IMR-90 (cell line): ENCODE results near the gene QRFP. TPM values are rescaled to one million over a fixed set of nuclear protein-coding genes. Genes with fewer than 3 reads are reported as not detected.

ENCODE experiments used
- ATAC-seq: fragments of 200-7000 bp; cut with Tn5 transposase; 2 replicates; pipeline ENCODE4 v1.9.1; 2020; ENCODE audit warnings: low read depth, mild to moderate bottlenecking, moderate library complexity
- BruUV-seq: library from RNA; stranded (reverse); fragments of 400-500 nt; replicated peaks from 2 replicates; lab custom pipeline; 2021; lab: Mats Ljungman, UMichigan
- CTCF ChIA-PET: fragments of 300-600 bp; formaldehyde crosslinking; extraction: SDS; loops from one replicate; lab custom pipeline; 2021; ENCODE audit warnings: antibody characterized with exemption; lab: Yijun Ruan, JAX
- POLR2A ChIA-PET: fragments of 300-600 bp; sonication (Branson Sonifier 250); formaldehyde crosslinking; loops from one replicate; lab custom pipeline; 2022; ENCODE audit warnings: antibody characterized with exemption; ENCODE audit not compliant: unreplicated experiment; lab: Charles Lee
- DNase-seq: peaks from one replicate; pipeline ENCODE4 v3.0.0; 2013
- H2AFZ ChIP-seq: replicated peaks from 2 replicates; pipeline ENCODE3; 2013; ENCODE audit warnings: low read length, mild to moderate bottlenecking; ENCODE audit not compliant: poor library complexity
- H2AK5ac ChIP-seq: 2 replicates; pipeline ENCODE4 v1.6.1; 2013; ENCODE audit warnings: low read depth, low read length, inconsistent platforms
- H2AK9ac ChIP-seq: replicated peaks from 2 replicates; pipeline ENCODE3; 2013; ENCODE audit warnings: mild to moderate bottlenecking, low read depth, low read length, moderate library complexity; ENCODE audit not compliant: poor library complexity
- H2BK120ac ChIP-seq: 2 replicates; pipeline ENCODE4 v1.6.1; 2013; ENCODE audit warnings: low read depth, low read length, inconsistent platforms
- H2BK15ac ChIP-seq: 3 replicates; pipeline ENCODE4 v1.6.1; 2013; ENCODE audit warnings: low read depth, low read length, inconsistent platforms
- H2BK20ac ChIP-seq: 2 replicates; pipeline ENCODE4 v1.6.1; 2013; ENCODE audit warnings: low read depth, mild to moderate bottlenecking, inconsistent platforms, low read length, moderate library complexity
- H2BK5ac ChIP-seq: 2 replicates; pipeline ENCODE4 v1.6.1; 2013; ENCODE audit warnings: mild to moderate bottlenecking, low read depth, low read length, inconsistent platforms; ENCODE audit not compliant: poor library complexity, severe bottlenecking
- H3K14ac ChIP-seq: replicated peaks from 2 replicates; pipeline ENCODE4 v1.6.1; 2013; ENCODE audit warnings: low read depth, low read length, inconsistent platforms
- H3K18ac ChIP-seq: 2 replicates; pipeline ENCODE4 v1.6.1; 2013; ENCODE audit warnings: low read depth, low read length, control low read depth
- H3K23ac ChIP-seq: 2 replicates; pipeline ENCODE4 v1.6.1; 2013; ENCODE audit warnings: low read depth, low read length, inconsistent platforms
- H3K27ac ChIP-seq: 2 replicates; pipeline ENCODE4 v1.5.1; 2013; ENCODE audit warnings: mild to moderate bottlenecking, control low read depth, low read length; ENCODE audit not compliant: insufficient read depth
- H3K27me3 ChIP-seq: 2 replicates; pipeline ENCODE4 v1.6.1; 2013; ENCODE audit warnings: low read length; ENCODE audit not compliant: control insufficient read depth, insufficient read depth
- H3K36me3 ChIP-seq: 2 replicates; pipeline ENCODE4 v1.6.1; 2013; ENCODE audit warnings: low read length, mixed read lengths; ENCODE audit not compliant: control insufficient read depth, insufficient read depth
- H3K4ac ChIP-seq: 2 replicates; pipeline ENCODE4 v1.6.1; 2013; ENCODE audit warnings: low read depth, low read length, inconsistent platforms
- H3K4me1 ChIP-seq: 2 replicates; pipeline ENCODE4 v1.6.1; 2013; ENCODE audit warnings: low read length, mixed read lengths; ENCODE audit not compliant: control insufficient read depth, insufficient read depth
- H3K4me2 ChIP-seq: 2 replicates; pipeline ENCODE4 v1.6.1; 2013; ENCODE audit warnings: low read depth, mild to moderate bottlenecking, control low read depth, low read length, moderate library complexity
- H3K4me3 ChIP-seq: 2 replicates; pipeline ENCODE4 v1.5.1; 2013; ENCODE audit warnings: low read depth, mild to moderate bottlenecking, control low read depth, low read length, moderate library complexity; ENCODE audit not compliant: insufficient read depth
- H3K56ac ChIP-seq: 2 replicates; pipeline ENCODE4 v1.6.1; 2013; ENCODE audit warnings: low read length, inconsistent platforms; ENCODE audit not compliant: insufficient read depth; ENCODE audit errors: extremely low read depth
- H3K79me1 ChIP-seq, 2 experiments: 2 replicates each; pipeline ENCODE4 v1.6.1; 2013; ENCODE audit warnings: low read length in 2 of 2, inconsistent platforms in 1 of 2, low read depth in 1 of 2
- H3K9ac ChIP-seq: 2 replicates; pipeline ENCODE4 v1.6.1; 2013; ENCODE audit warnings: low read depth, low read length, control low read depth
- H3K9me1 ChIP-seq: 2 replicates; pipeline ENCODE4 v1.6.1; 2013; ENCODE audit warnings: low read length, inconsistent platforms; ENCODE audit not compliant: insufficient read depth
- H3K9me3 ChIP-seq: 2 replicates; pipeline ENCODE4 v1.6.1; 2013; ENCODE audit warnings: low read length; ENCODE audit not compliant: control insufficient read depth, insufficient read depth
- H4K20me1 ChIP-seq: 2 replicates; pipeline ENCODE4 v1.6.1; 2013; ENCODE audit warnings: low read length, inconsistent platforms; ENCODE audit not compliant: insufficient read depth
- H4K5ac ChIP-seq: 2 replicates; pipeline ENCODE4 v1.6.1; 2013; ENCODE audit warnings: mild to moderate bottlenecking, low read depth, low read length, control low read depth
- H4K8ac ChIP-seq, 2 experiments: 2 replicates each; pipeline ENCODE4 v1.6.1; 2013; ENCODE audit warnings: low read depth in 2 of 2, low read length in 2 of 2, control low read depth in 1 of 2, inconsistent platforms in 1 of 2
- H4K91ac ChIP-seq: 2 replicates; pipeline ENCODE4 v1.6.1; 2013; ENCODE audit warnings: low read depth, low read length, inconsistent platforms; ENCODE audit not compliant: insufficient read depth
- POLR2A ChIP-seq: IDR thresholded peaks from 2 replicates; pipeline ENCODE4 v1.6.1; 2012; ENCODE audit warnings: mild to moderate bottlenecking, low read depth, low read length
- SMC3 ChIP-seq: fragments of 150-350 bp; IDR thresholded peaks from 2 replicates; pipeline ENCODE4 v1.6.1; 2016; ENCODE audit warnings: low read depth, mild to moderate bottlenecking, antibody characterized with exemption, low read length, moderate library complexity
- WGBS, 2 experiments: methylation state at CpG; one replicate each; pipeline versions ENCODE4 v1.1.5 to v1.1.7; 2013; ENCODE audit warnings: missing lambda C conversion rate in 2 of 2; ENCODE audit not compliant: insufficient read length in 1 of 2; ENCODE audit errors: extremely low coverage in 2 of 2; 5-methylcytosine and 5-hydroxymethylcytosine counted together
- dilution Hi-C: fragments of 300-500 bp; cut with HindIII; formaldehyde crosslinking; loops from one replicate; pipeline ENCODE4 v1.14.3; 2018; ENCODE audit warnings: low sequenced_read_pairs; ENCODE audit not compliant: unreplicated experiment
- in situ Hi-C: fragments of 300-500 bp; cut with MboI; formaldehyde crosslinking; loops from 3 replicates; pipeline ENCODE4 v1.14.3; 2019; ENCODE audit warnings: low sequenced_read_pairs, inconsistent platforms, mixed read lengths
- intact Hi-C: fragments of 100-400 bp; cut with micrococcal nuclease; formaldehyde crosslinking; loops from 2 replicates; pipeline ENCODE4 v1.10.0; 2022
- polyA plus RNA-seq, 3 experiments: library from polyadenylated mRNA; depleted of rRNA; stranded (reverse); fragments of >200 nt; gene quantifications; 2 replicates each; pipeline ENCODE4 v1.2.3, GENCODE V29; 2012; ENCODE audit warnings: low replicate concordance in 1 of 3
- total RNA-seq: library from RNA; depleted of rRNA; stranded (reverse); fragments of >200 nt; gene quantifications from 2 replicates; pipeline ENCODE4 v1.2.3, GENCODE V29; 2012

QRFP gene
- total and polyA plus RNA-seq, 2 of the 4 experiments (the other 2 are of a cell fraction) = not detected

- Histone ChIP-seq H2AK5ac (no peak overlapping the region), H3K18ac (no peak overlapping the region), H3K14ac (no peak overlapping the region), H2BK120ac (no peak overlapping the region), H3K27me3 (peaks cover 2% of the 10 kb centered on the region; the same call in 1 of the 2 replicates), H4K91ac (no peak overlapping the region), H2BK20ac (no peak overlapping the region), H2AK9ac (no peak overlapping the region), H2BK15ac (no peak overlapping the region), H3K4me1 (no peaks in the 10 kb centered on the region), H3K79me1 (no peaks in the 10 kb centered on the region), H3K4me2 (no peak overlapping the region), H2BK5ac (no peak overlapping the region), H3K9me1 (no peaks in the 10 kb centered on the region), H4K8ac (no peak overlapping the region), H4K5ac (no peak overlapping the region), H3K56ac (no peak overlapping the region), H4K20me1 (peaks cover 7% of the 10 kb centered on the region; the same call in 1 of the 2 replicates), H2AFZ (peak overlapping the region; percentile 23), H3K9ac (no peak overlapping the region), H3K36me3 (no peaks in the 10 kb centered on the region), H3K4ac (no peak overlapping the region), H3K9me3 (peaks cover 2% of the 10 kb centered on the region; the same call in 1 of the 2 replicates), H3K4me3 (no peak overlapping the region), H3K27ac (no peak overlapping the region), H3K23ac (no peak overlapping the region)
- ATAC-seq (no peak), DNase-seq (no peak)
- CTCF ChIA-PET = no interaction called here
- dilution Hi-C loops = no loop called here
- WGBS, 2 experiments = 53% methylated on average over 3 of the region's 17 CpGs; no CpG with 5 or more reads in 1 of the 2 experiments
- TF ChIP-seq POLR2A (0 out of 2 replicates have a peak, but pooled peaks have one; percentile 12), SMC3 (no peak)
- in situ Hi-C loops = no loop called here
- intact Hi-C loops = no loop called here
- no TSS peak for BruUV-seq
- POLR2A ChIA-PET = no interaction called here
Observed at GRCh38 chr9:130900701-130901497, 4.3 kb upstream of the QRFP start.
